ENCODE data around the gene PRMT1. TPM values are rescaled to one million over a fixed set of nuclear protein-coding genes. Genes with fewer than 3 reads are reported as not detected.

The PRMT1 gene
- total RNA-seq, 4 donors from 2014 or later: 46.9 to 185 (median 80.0) TPM

DNA sequence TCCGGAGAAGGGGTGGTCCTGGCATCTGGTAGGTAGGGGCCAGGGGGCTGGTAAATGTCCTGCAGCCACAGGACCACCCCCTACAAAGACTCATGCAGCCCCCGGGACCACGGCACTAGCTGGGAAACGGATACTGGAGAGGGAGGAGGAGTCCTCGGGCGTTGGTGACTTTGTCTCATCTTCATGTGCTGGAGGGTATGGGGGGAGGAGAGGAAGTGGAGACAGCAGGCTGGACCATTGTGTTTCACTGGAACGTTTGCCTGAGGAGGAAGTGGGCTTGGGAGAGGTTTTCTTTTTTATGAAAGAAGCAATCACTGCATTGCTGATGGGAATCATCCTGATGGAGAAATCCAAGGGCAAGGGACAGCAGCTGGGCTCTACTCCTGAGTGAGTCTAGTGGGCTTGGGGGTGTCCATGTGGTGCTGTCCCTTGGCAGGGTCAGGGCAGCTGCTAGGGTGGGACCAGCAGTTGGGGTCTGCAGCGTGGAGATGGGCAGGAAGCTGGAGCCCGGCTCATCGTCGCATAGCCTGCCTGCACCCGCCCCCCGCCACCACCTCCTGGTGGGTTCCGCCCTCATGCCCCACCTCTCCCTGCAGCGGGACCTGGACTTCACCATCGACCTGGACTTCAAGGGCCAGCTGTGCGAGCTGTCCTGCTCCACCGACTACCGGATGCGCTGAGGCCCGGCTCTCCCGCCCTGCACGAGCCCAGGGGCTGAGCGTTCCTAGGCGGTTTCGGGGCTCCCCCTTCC is 10.7 kb downstream of the PRMT1 start:
- Histone ChIP-seq H3K4me3 (no peak overlapping the region), H3K27me3 (peaks cover 0 to 15% of the 10 kb centered on the region in 2 donors), H3K27ac (no peak overlapping the region), H3K36me3 (peaks cover 0 to 53% (median 0%) of the 10 kb centered on the region in 3 donors), H3K4me1 (peaks cover 0 to 29% (median 14%) of the 10 kb centered on the region in 4 donors), H3K9me3 (no peaks in the 10 kb centered on the region)
- TF ChIP-seq CTCF (IDR thresholded peaks at IDR 0.05) (no peak), POLR2A (IDR thresholded peaks at IDR 0.05) (no peak)
- no peak for DNase-seq

- DNase-seq: no peak
Measured at GRCh38 chr19:49688531-49689132, 11.6 kb downstream of the PRMT1 start.

GRCh38 chr19:49689133-49690078 is 12.3 kb downstream of the PRMT1 start, which contains the start of gene ADM5:
Gene ADM5 (plus strand): TSS chr19:49689594. CDS start chr19:49689838, 244 bp downstream.
- TF ChIP-seq CTCF (IDR thresholded peaks at IDR 0.05) (peak in 4 of 6 experiments; percentile 35 to 49 (median 46)), POLR2A (IDR thresholded peaks at IDR 0.05) (no peak)
- peak within 1 kb of the TSS; percentile 29 to 47 (median 40) for H3K4me3 ChIP-seq

More at GRCh38 chr19:49688531-49689132, 11.6 kb downstream of the PRMT1 start:
- peaks cover 0 to 29% (median 14%) of the 10 kb centered on the region in 4 donors for H3K4me1 ChIP-seq
- H3K36me3 ChIP-seq: peaks cover 0 to 44% (median 0%) of the 10 kb centered on the region in 3 donors
- TF ChIP-seq CTCF (IDR thresholded peaks at IDR 0.05): no peak
- TF ChIP-seq POLR2A (IDR thresholded peaks at IDR 0.05): no peak
- no peaks in the 10 kb centered on the region for H3K9me3 ChIP-seq
- peaks cover 0 to 15% of the 10 kb centered on the region in 2 donors for H3K27me3 ChIP-seq
- peak overlapping the region in 1 of 4 donors; percentile 46 for H3K4me3 ChIP-seq
- no peak overlapping the region for H3K27ac ChIP-seq

DNA sequence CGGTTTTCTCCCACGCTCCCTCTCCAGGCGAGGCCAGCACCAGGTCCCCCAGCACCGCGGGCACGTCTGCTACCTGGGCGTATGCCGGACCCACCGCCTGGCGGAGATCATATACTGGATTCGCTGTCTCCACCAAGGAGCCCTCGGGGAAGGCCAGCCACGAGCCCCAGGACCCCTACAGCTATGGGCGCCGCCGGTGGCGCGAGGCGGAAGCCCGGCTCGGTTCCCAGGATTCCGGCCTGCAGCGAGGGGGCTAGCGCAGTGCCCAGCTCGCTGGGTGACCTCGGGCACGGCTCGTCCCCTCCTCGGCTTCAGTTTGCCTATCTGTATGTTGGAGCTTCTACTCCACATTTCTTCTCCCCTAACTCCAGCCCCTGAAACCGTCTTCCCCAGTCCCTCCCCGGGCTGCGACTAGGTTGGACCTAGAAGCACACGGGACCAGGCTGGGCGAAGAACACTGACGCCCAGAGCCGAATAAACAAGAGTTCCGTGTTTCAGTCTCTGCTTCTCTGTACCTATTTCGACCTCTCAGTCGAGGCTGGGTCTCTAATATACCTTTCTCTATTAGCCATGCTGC is 13.1 kb downstream of the PRMT1 start:
- no peak for DNase-seq
- Histone ChIP-seq H3K9me3 (no peaks in the 10 kb centered on the region), H3K27me3 (peaks cover 0 to 15% of the 10 kb centered on the region in 2 donors), H3K27ac (peak overlapping the region in 3 of 4 donors; percentile 9 to 46 (median 31)), H3K4me1 (peaks cover 0 to 29% (median 14%) of the 10 kb centered on the region in 4 donors), H3K4me3 (peak overlapping the region; percentile 29 to 47 (median 40)), H3K36me3 (peaks cover 0 to 31% (median 0%) of the 10 kb centered on the region in 3 donors)
- TF ChIP-seq POLR2A (IDR thresholded peaks at IDR 0.05): no peak
- TF ChIP-seq CTCF (IDR thresholded peaks at IDR 0.05): peak in 1 of 6 experiments; percentile 0

More at GRCh38 chr19:49689133-49690078, 12.3 kb downstream of the PRMT1 start, which contains the start of gene ADM5:
- peaks cover 0 to 29% (median 14%) of the 10 kb centered on the region in 4 donors for H3K4me1 ChIP-seq
- H3K27ac ChIP-seq: peak within 1 kb of the TSS in 3 of 4 donors; percentile 9 to 46 (median 31)
- H3K36me3 ChIP-seq: peaks cover 0 to 37% (median 0%) of the 10 kb centered on the region in 3 donors
- H3K9me3 ChIP-seq: no peaks in the 10 kb centered on the region
- peak in 2 of 3 donors; percentile 67 to 73 for DNase-seq
- H3K27me3 ChIP-seq: peaks cover 0 to 15% of the 10 kb centered on the region in 2 donors

All from Peyer's patch (tissue), 4 donors.